NCI-H128 (cell line): Measurements from ENCODE around the gene OAS1.
"Not testable (repeated sequence)": the region's sequence is repeated elsewhere in the genome, so short reads cannot be mapped to it uniquely, and the experiment has no call there.

Experiments used
- DNase-seq: peaks from one replicate; lab custom pipeline; 2025; ENCODE audit not compliant: unreplicated experiment; lab: John Stamatoyannopoulos, UW

Gene OAS1

DNA sequence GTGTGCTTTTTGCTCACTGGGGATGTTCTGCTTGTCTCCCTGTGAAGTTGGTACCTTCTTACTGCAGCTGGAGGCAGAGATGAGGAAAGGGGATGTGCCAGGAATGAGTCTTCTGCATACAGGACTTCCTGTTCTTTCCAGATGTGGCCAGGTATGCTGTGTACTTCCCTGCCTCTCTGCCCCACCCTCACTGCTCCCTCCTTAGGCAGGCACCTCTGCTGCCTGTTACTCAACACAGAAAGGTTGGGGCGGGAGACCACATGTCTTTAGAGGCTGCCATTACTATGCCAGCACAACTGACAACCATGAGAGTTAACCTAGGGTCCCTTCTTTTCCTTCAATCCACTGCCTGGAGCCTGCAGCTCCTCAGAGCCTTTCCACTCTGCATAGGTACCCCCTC is 29.5 kb downstream of the OAS1 start:
- DNase-seq, result no peak

DNA sequence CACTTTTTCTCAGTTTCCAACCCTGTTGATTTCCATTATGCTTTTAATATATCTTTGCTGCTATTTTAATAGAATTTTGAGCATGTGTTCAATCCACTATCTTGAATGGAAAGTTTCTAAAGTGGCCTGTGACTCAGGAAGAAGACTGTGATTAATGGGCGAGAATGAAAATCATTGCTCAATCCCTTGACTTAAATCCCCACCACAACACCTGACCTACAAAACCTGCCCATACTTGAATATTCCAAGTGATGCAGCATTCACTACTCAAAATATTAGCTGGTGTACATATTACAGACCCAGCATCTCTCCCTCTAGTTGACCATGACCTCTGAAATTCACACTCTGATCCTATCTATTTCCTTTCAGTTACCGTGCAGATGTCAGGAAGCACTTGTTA is 30.2 kb downstream of the OAS1 start:
- no peak for DNase-seq

DNA sequence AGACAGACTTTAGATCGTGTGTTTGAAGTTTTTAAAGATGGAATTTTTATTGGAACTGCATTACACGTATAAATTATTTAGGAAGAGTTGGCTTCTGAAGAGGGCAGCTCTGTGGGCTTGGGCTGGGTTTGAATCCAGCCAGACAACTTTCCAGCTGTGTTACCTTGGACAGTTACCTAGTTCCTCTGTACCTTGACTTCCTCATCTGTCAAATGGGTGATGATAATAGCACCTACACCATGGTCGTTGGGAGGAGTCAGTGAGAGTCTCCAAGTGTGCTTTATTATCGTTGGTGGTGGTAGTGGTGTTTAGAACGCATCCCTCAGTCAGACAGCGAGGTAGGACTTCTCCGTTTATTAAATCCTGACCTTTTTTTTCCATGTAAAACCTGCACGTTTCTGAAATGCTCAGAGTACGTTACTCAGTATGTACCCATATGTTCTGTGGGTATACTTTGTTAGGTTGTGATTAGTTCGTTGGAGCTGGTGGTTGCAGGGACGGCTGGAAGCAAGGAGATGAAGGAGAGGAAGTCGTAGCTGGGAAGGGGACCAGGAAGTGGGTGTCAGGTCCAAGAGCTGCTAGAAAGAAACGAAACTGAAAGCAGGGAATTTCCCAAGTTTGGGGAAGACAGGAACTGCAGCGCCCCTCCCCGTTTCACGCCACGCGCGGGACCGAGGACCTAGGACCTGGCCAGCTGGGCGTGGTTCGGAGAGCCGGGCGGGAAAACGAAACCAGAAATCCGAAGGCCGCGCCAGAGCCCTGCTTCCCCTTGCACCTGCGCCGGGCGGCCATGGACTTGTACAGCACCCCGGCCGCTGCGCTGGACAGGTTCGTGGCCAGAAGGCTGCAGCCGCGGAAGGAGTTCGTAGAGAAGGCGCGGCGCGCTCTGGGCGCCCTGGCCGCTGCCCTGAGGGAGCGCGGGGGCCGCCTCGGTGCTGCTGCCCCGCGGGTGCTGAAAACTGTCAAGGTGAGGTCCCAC is 31.3 kb downstream of the OAS1 start, which contains the start of gene OAS3:
Gene OAS3, plus strand, starts transcription at position 734 of the 979 bp plus-strand sequence. Its CDS starts 57 bp downstream, at position 791.
- DNase-seq, result no peak

DNA sequence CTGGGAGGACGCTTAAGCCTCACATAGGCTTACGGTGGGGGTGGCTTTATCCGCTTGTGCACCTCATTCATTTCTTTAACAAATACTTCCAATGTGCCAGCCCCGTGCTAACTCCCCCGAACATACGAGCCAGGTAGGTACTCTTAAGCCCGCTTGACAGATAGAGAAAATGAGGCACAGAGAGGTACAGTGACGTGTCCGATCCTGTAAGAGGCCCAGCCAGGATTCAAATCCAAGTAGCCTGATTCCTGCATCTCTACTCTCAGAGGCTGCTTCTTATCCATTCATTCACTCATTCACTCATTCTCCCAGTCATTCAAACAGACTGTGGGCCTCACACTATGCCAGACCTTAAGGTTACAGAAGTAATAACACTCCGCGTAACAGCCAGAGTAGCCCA is 32.0 kb downstream of the OAS1 start:
- no peak for DNase-seq

DNA sequence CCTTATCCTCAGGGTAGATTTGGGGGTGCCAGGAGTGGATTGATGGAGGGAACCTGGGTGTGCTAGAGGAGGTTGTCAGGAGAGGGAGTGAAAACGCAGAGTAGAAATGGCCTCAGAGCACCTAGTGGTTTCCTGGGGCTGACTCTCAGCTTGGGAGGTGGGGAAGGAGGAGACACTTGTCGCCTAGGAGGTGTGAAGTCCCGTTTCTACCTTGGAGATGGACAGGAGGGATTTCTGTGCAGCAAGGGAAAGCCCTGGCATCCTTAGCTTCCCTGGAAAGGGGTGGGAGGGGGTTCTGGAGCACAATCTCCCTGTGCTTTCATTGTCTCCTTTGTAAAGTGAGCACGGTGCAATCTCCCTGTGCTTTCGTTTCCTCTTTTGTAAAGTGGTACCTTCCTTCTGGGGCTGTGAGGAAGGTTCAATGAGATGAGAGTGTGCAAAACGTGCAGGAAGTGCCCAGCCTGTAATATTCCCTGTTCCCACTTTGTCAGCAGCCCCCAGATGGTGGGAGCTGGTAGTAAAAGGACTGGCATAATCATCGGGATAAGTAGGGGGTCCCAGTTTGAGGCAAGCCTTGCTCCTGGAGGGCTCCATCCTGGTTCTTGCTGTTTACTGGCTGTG is 33.1 kb downstream of the OAS1 start:
- DNase-seq, result no peak

DNA sequence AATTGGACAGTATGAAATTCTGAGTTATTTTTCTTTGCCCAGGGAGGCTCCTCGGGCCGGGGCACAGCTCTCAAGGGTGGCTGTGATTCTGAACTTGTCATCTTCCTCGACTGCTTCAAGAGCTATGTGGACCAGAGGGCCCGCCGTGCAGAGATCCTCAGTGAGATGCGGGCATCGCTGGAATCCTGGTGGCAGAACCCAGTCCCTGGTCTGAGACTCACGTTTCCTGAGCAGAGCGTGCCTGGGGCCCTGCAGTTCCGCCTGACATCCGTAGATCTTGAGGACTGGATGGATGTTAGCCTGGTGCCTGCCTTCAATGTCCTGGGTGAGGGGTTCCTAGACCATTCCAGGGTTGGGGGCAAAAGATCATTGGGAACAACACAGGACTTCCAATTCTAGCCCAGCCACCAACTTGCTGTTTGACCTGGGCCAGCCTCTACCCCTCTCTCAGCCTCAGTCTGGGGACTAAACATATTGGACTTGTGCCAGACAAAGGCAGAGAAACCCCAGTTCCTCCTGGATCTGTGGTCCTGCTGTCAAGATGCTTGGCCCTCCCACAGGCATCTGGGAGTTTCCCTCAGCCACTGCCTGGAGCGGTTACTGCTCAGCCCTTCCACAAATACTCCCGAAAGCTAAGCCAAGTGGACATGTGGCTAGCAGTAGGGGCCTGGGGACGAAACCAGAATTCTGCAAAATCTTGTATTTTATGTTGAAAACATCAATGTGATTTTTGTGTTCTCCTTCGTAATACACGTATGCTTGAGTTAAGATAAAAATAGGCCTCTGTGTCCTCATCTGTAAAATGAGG is 35.0 kb downstream of the OAS1 start:
- DNase-seq, result no peak

DNA sequence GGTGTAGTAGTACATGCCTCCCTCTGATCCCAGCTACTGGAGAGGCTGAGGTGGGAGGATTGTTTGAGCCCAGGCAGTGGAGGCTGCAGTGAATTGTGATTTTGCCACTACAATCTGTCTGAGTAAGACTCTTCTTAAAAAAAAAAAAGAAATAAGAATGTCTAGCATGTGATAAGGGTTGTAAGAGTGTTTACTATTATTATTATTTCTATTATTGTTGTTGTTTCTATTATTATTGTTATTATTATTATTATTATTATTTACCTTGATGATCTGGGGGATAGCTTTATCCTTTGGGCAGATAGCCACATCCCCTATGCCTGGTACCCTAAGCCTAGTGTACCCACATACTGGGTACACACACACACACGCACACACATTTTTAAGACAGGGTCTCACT is 35.8 kb downstream of the OAS1 start:
- DNase-seq, result no peak

DNA sequence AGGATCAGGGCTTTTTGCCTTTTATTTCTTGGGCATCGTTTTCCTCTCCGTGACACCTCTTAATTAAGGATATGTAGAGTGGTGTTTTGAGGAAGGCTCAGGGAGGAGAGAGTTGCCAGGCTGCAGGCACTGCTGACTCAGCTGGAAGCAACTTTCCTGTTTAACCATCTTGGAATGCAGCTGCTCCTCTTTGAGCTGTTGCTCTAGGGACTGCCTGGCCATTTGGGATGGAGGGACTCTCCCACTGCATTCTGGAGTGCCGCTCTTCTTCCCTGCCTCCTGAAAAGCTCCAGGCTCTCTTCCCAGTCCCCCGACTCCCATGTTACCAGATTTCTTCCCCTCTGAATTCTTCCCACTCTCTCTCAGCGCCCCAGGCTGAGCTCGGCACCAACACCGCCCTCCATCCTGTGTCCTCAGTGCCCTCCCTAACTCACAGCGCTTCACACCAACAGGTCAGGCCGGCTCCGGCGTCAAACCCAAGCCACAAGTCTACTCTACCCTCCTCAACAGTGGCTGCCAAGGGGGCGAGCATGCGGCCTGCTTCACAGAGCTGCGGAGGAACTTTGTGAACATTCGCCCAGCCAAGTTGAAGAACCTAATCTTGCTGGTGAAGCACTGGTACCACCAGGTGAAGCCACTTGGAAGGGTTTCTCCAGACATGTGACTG is 37.4 kb downstream of the OAS1 start:
- no peak for DNase-seq

DNA sequence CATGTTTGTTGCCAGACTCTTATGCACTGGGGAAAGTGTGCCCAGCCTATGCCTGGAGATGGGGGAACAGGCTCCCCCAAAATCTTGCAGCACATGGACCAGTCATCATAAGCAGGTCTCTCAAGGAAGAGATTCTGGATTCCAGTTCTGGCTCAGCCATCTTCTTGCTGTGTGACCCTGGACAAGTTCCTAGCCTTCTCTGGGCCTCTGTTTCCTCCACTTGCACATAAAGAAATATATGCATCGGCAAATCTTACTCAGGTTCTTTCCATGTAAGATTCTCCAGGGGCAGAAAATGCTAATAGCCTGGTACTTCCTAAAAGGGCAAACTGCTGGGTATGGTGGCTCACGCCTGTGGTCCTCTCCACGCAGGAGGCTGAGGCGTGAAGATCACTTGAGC is 38.8 kb downstream of the OAS1 start:
- DNase-seq, result no peak

DNA sequence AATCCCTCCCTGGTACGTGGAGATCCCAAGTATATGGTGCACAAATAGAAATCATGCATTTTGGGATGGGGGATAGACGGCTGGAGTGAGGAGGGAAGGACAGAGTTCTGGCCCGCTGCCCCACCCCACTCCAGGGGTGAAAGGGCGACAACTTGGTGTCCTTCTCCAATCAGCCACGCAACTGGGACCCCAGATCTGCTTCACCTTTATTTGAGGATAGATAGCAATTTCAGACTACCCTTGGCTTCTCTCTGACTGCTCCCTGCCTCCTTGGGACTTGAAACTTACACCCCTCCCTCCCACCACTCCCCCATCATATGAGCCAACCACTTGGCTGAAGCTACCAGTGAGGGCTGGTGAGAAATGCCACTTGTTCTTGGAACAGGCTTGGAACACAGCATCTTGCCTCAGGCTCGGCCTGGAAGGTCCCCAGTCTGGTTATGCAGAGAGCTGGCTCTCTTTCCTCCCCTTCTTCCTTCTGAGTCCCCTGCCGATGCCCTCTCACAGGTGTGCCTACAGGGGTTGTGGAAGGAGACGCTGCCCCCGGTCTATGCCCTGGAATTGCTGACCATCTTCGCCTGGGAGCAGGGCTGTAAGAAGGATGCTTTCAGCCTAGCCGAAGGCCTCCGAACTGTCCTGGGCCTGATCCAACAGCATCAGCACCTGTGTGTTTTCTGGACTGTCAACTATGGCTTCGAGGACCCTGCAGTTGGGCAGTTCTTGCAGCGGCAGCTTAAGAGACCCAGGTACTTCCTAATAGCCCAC is 39.7 kb downstream of the OAS1 start:
- no peak for DNase-seq

DNA sequence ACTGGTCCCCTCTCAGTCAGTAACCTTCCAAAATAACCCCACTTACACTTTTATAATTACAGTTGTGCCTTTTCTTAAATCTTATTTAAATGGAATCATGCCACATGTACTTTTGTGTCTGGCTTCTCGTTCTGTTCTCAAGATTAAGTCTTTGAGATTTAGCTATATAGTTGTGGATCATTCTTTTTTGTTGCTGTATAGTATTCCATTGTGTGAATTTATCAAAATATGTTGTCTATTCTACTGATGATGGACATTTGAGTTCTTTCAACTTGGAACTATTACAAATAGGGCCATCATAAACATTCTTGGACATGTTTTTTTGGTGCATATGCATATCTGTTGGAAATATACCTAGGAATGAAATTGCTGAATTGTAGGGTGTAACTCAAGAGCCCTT is 40.6 kb downstream of the OAS1 start:
- no peak for DNase-seq

DNA sequence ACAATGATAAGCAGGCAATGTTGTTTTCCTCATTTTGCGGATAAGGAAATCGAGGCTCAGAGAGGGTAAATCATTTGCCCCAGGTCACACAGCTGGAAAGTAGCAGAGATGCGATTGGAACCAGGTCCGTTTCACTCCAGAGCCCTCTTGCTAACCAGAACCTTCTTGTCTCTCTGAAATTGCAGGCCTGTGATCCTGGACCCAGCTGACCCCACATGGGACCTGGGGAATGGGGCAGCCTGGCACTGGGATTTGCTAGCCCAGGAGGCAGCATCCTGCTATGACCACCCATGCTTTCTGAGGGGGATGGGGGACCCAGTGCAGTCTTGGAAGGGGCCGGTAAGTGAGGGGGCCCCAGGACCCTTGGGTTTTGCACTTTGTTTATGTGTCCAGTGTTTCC is 41.0 kb downstream of the OAS1 start:
- DNase-seq, result no peak

DNA sequence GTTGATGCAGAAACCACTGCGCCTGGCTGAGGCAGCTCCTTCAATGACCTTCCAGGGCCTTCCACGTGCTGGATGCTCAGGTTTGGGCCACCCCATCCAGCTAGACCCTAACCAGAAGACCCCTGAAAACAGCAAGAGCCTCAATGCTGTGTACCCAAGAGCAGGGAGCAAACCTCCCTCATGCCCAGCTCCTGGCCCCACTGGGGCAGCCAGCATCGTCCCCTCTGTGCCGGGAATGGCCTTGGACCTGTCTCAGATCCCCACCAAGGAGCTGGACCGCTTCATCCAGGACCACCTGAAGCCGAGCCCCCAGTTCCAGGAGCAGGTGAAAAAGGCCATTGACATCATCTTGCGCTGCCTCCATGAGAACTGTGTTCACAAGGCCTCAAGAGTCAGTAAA is 42.0 kb downstream of the OAS1 start:
- DNase-seq, result no peak

DNA sequence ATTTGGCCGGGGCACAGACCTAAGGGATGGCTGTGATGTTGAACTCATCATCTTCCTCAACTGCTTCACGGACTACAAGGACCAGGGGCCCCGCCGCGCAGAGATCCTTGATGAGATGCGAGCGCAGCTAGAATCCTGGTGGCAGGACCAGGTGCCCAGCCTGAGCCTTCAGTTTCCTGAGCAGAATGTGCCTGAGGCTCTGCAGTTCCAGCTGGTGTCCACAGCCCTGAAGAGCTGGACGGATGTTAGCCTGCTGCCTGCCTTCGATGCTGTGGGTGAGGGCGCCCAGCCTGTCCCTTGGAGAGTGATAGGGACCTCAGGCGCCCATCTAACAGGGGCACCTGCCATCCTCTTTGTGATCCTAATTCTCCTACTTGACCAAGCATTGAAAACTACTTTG is 43.9 kb downstream of the OAS1 start:
- DNase-seq, result no peak

DNA sequence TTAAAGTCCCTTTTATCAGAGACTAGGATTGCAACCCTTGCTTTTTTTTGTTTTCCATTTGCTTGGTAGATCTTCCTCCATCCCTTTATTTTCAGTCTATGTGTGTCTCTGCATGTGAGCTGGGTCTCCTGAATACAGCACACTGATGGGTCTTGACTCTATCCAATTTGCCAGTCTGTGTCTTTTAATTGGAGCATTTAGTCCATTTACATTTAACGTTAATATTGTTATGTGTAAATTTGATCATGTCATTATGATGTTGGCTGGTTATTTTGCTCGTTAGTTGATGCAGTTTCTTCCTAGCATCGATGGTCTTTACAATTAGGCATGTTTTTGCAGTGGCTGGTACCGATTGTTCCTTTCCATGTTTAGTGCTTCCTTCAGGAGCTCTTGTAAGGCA is 50.4 kb downstream of the OAS1 start:
- not testable (repeated sequence) for DNase-seq

DNA sequence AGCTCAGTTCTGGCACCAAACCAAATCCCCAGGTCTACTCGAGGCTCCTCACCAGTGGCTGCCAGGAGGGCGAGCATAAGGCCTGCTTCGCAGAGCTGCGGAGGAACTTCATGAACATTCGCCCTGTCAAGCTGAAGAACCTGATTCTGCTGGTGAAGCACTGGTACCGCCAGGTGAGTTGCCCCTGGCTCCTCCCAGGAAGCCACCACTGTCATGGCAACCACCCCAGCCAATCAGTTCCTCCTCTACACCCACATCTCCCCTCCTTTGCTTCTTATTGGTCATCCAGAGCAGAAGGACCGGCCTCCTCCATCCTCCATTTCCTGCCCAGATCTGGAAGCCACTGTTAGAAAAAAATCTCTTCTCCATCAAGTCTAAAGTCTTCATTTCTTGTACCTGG is 54.3 kb downstream of the OAS1 start:
- DNase-seq, result no peak

DNA sequence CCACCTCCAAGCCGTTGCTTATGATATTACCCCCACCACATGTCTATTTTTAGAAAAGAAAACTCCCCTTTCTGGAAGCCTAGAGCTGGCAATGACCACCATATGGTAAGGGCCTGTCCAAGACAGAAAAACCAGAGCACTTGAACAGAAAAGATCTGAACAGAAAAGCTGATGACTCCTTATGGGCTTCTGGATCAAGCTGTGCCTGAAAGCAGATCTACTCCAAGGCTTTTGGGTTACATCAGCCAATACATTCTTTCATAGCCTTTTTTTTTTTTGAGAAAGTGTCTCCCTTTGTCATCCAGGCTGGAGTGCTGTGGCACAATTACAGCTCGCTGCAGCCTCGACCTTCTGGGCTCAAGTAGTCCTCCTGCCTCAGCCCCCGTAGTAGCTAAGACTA is 54.8 kb downstream of the OAS1 start:
- no peak for DNase-seq

DNA sequence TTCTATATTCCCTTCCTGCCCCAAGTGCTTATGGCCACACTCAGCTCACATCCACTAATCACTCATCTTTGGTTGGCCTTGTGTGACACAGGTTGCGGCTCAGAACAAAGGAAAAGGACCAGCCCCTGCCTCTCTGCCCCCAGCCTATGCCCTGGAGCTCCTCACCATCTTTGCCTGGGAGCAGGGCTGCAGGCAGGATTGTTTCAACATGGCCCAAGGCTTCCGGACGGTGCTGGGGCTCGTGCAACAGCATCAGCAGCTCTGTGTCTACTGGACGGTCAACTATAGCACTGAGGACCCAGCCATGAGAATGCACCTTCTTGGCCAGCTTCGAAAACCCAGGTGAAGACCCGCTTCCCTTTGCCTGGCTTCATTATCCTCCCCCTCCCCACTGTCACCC is 55.8 kb downstream of the OAS1 start:
- no peak for DNase-seq

DNA sequence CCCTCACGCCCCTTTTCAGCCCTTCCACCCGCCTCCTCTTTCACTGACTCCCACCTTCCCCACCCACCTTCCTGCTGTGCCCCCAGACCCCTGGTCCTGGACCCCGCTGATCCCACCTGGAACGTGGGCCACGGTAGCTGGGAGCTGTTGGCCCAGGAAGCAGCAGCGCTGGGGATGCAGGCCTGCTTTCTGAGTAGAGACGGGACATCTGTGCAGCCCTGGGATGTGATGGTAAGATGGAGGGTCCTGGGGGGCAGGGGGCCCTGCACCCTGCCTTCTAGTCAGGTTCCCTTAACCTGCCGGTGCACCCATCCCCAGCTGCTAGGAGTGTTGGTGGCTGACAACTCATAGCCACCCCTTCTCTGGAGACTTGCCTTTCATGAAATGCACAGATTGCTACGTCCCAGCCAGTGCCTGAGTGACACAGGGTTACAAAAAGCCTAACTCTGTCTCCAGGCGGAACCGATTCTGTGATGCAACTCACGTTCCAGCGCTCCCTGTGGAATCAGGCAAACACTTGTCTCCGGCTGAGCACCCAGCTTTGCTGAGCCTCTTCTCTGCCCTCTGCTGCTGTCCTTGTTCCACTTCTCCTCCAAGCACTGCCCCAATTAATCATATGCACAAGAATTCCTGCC is 56.6 kb downstream of the OAS1 start:
- no peak for DNase-seq
